Measurements from ENCODE around the gene ISCU.

ISCU gene

DNA sequence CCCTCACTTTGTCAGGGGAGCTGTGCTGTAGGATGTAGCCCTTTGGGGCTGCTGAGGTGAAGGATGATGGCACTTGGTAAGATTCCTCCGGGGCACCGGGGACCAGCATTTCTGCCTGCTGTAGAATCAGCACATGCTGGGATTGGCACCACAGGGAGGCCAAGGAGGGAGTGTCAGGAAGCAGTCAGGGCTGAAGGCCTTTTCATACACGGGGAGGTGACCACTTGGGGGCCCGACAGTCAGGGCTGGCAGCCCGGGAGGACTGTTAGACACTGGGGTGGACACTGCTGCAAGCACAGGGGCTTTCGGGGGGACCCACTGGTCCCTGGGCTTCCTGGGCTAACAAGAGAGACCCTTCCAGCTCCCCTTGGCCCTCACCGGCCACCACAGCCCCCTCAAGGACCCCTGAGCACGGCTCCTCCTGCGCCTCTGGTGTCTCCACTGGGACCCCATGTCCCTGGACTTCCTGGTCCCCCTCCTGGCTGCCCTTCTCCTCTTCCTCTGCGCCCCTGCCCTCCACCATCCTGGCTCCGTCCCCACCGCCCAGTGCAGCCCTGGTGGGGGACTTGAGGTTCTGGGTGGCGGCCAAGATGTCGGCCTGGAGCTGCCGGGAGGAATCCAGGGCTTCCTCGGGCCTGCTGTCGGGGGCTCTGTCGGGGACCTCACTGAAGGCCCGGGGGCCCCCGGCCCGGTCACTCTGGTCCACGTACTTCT is 29.0 kb downstream of the ISCU start:
- DNase-seq: no peak

DNA sequence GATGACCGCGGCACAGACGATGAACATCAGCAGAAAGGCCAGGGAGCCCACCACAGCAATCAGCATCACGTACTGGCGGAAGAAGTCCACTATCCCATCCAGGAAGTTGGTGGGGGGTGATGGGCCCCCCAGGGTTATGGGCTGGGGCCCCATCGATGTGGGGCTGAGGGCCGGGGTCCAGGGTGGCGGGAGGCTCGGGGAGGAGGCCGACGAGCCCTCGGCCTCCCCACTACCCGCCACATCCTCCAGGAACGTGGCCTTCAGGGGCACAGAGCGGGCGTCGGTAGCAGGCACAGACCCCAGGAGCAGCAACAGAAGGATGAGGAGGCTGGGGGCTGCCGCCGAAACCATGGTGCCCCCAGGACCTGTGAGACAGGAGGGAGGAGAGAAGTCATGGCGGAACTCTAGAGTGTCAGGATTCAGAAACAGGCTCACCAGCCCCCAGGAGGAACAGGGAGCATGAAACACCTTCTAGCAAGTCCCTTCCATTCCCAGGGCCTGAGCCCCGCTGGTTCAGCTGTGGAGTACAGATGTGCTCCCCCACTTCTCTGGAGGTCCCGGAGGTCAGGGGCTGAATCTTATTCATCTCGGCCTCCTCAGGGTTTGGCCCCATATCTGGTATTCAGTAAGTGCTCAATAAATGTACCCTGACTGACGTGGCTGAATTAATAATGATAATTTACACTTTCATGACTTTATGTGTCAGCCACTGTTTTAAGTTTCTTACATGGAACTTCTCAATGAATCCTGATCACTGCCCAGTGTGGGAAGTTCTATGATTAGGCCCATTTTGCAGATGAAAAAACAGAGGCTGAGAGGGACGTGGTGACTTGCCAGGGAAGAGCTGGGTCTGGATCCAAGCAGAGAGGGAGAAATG is 29.9 kb downstream of the ISCU start:
- no peak for DNase-seq

DNA sequence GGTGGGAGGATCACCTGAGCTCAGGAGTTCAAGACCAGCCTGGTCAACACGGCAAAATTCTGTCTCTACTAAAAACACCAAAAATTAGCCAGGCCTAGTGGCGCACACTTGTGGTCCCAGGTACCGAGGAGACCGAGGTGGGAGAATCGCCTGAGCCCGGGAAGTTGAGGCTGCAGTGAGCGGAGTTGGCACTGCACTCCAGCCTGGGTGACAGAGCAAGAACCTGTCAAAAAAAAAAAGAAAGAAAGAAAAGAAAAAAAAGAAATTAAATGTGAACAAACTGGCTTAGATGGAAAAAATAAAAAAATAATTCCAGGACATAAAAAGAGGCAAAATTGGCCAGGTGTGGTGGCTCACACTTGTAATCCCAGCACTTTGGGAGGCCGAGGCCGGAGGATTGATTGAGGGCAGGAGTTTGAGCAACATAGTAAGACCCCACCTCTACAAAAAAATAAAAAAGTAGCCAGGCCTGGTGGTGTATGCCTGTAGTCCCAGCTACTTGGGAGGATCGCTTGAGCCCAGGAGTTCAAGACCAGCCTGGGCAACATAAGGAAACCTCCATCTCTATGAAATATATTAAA is 32.0 kb downstream of the ISCU start:
- DNase-seq: no peak

DNA sequence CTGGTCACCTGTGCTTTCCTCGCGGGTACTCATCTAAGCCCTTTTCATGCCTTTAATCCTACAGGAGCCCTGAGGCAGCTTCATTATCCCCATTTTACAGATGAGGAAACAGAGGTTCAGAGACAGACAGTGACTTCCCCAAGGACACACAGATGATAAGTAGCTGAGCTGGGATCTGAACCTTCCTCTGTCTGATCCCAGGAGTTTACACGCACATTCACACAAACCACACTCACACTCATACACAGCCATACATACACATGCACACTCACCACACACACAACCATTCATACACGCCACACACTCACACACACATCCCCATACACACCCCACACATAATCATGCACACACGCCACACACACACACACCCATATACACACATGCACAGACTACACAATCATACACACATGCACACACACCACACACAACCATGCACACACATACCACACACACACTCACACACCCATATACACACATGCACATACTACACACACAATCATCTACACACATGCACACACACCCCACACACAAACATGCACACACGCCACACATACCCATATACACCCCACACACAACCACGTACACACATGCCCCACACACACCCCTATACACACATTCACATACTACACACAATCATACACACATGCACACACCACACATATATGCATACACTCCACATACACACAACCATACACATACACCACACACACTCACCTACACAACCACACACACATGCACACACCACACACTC is 32.7 kb downstream of the ISCU start:
- no peak for DNase-seq

DNA sequence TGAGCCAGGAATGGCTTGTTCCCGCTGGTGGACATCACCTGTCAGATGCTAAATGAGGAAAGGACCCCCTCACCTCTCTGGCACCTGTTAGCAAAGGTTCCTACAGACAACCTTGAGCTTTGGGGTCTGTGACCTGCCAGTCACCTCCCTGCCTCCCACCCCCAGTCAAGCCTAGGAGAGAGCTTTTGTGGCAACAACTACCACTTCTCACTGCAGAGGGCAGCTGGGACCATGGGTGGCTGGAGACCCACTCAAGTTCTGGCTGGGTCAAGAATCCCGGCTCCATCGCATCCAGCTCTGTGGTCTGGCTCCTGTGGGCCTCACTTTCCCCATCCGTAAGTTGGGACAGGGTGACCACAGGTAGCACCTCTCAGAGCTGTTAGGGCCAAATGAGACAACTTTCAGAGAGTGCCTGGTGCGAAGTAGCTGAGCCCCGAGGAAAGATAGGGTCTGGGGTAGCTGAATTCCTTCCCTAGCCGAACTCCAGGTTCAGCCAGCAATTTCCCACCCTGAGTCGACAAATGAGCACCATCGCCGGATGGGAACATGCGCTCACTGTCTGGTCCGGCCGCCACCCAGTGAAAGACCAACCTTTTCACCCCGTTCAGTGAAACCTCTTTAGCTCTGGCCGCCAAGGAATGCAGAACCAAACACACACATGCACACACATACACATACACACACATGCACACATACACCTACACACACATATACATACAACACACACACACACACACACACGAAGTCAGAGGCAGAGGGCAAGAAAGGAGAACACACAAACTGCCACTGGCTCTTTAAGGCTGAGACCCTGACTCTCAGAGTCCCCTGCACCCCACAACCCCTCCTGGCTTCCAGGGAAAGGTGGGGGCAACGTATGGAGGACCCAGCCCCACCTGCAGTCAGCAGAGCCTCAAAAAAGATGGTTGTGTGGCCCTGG is 33.6 kb downstream of the ISCU start:
- no peak for DNase-seq

DNA sequence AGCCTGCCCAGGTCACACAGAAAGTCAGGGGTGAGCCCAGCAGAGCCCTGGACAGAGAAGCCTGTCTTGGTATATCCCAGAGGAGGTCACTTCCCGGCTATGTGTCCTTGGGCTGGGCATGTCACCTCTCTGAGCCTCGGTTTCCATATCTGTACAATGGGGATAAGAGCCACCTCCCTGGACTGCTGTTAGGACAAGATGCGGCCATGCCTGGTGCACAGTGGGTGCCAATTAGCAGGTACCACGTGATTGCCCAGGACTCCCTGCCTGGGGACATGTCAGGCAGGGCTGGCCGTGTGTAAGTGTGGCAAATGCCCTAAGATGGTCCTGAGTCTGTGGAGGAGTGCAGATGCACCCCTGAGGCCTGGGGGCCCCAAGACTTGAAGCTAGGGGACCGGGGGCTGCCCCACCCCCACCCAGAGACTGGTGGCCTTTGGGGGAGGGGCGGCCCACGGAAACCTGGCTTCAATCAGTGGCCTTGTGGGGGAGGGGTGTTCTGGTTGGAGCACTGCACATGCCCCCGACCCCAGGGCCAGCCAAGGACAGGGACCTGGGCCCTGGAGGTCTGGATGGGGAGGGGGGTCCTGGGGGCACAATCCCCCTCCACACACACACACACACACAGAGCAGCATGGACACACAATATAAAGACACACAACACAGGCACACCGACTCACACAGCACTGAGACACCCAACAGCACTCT is 34.6 kb downstream of the ISCU start:
- no peak for DNase-seq

DNA sequence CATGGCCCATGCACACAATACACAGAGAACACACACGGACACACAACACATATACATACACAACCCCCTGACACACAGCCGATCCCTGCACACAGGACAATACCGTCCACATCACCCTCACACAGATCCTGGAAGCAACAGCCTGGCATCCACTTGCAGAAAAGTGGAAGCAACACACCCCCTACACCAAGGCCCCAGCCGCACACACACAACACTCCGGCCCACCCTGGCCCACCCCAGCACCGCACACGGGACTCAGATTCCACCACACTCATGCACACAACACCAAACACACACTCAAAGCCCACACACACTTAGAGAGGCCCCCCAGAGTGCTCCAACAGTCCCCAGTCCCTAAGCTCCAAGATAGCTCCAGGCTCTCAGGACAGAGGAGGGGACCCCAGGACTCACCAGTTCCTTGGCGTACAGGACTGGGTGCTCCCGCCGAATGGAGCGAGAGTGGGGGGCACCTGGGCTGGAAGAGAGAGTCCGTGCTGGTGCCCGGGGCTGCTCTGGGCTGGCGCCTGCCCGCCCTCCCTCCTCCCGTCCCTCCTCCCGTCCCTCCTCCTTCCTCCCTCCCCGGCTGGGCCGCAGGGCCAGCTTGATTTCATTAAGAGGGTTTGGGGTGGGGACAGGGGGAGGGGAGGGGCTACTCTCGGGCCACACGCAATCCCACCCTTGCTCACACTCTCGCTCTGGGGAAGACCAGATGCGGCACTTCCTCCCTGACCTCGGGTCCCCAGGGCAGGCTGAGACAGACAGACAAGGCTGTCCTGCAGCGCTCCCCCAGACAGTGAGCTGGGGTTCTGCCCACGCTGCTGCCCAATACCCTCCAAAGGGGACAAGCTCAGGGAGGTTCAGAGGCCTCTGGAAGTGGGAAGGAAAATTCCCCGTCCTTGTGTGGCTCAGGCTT is 35.4 kb downstream of the ISCU start, which contains the start of gene TMEM119:
Gene TMEM119 (minus strand): TSS at position 526 of the 913 bp plus-strand sequence. CDS start 5,701 bp downstream, outside the sequence.
- no peak for DNase-seq

DNA sequence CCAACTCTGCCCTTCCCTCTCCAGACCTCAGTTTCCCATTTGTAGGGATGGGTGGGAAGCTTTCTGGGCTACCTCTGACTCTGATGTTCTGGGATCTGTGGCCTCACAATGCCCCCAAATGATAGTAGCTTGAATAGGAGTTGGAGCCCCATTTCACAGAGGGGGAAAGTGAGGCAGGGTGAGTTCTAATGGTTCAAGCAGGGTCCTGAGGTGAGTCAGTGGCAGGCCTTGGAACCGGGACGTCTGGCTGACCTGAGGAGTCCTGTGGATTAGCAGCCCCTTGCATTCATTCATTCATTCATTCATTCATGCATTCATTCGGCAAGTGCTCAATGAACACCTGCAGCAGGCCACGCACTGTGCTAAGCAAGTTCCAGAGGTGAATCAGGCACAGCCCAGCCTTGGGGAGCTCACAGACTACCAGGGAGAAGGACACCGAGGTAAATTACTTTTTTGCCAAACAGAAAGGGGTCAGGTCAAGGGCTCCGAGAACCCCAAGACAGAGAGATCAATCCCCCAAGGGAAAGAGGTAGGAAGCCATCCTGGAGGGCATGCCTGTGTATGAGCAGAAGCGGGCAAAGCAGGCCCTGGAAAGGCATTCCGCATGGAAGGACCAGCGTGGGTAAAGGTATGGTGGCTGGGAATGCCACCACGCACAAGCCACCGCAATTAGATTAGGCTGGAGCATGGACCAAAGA is 36.3 kb downstream of the ISCU start:
- no peak for DNase-seq

DNA sequence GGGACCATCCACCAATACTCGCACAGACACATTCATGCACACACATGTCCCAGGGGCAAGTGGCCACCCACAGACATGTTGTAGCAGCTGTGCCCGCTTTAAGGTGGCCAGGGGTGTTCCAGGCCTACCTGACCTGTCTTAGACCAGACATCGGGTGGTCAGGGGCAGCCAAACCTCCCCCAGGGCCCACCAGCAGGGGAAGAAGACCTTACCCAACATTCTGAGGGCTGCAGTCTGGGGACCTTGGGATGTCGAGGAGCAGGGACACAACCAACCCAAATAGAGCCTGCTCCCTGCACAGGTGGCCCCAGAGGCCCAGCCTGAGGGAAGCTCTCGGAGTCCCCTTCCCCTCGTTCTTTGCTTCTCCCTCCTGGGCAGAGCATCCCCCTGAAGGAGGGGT is 37.1 kb downstream of the ISCU start:
- no peak for DNase-seq

DNA sequence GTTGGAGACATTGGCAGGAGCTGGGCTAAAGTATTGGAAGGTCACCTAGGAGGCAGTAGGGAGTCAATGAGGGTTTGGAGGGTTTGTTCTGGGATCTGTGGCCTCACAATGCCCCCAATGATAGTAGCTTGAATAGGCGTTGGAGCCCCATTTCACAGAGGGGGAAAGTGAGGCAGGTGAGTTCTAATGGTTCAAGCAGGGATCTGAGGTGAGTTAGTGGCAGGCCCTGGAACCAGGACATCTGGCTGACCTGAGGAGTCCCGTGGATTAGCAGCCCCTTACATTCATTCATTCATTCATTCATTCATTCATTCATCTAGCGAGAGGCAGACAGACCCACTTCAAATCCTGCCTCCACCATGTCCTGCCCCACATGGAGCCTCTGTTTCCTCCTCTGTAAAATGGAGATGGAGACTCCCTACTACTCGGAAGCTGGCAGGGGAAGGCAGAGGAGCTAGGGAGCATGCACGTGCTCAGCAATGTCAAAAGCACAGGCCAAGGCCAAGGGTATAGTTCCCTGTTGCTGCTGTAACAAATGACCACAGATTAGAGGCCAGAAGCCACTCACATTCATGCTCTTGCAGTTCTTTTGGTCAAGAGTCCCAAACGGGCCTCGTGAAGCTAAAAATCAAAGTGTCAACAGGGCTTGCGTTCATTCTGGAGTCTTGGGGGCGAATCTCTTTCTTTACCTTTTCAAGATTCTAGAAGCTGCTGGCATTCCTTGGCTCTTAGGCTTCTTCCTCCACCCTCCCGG is 37.7 kb downstream of the ISCU start:
- DNase-seq: no peak

DNA sequence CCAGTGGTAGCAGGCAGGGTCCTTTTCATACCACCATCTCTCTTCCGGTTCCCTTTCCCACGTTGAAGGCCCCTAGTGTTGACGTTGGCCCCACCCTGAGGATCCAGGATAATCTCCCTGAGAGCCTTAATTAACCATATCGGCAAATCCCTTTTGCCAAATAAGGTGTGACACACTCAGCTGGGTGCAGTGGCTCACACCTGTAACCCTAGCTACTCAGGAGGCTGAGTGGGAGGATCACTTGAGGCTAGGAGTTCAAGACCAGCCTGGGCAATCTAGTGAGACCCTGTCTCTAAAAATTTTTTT is 38.3 kb downstream of the ISCU start:
- no peak for DNase-seq

DNA sequence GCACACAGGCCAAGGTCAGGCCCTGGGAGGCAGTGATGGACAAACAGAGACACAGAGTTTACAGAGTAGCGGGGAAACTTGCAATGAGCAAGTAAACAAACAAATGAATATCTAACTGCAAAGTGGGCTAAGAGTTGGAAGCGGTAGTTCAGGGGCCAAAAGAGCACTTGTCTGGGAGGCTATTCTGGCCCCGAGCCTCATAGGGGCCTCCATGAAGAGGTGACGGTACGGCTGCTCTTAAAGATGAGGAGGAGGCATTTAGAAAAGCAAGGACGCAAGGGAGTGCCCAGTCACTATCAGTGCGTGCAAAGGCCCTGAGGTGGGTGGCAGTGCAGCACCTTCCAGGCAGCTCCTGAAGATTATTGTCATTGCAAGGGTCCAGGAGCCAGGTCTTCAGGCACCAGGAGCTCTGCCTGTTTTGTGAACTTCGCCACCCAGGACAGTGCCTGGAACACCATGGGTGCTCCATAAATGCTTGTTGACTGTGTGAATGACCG is 39.9 kb downstream of the ISCU start:
- DNase-seq: no peak

DNA sequence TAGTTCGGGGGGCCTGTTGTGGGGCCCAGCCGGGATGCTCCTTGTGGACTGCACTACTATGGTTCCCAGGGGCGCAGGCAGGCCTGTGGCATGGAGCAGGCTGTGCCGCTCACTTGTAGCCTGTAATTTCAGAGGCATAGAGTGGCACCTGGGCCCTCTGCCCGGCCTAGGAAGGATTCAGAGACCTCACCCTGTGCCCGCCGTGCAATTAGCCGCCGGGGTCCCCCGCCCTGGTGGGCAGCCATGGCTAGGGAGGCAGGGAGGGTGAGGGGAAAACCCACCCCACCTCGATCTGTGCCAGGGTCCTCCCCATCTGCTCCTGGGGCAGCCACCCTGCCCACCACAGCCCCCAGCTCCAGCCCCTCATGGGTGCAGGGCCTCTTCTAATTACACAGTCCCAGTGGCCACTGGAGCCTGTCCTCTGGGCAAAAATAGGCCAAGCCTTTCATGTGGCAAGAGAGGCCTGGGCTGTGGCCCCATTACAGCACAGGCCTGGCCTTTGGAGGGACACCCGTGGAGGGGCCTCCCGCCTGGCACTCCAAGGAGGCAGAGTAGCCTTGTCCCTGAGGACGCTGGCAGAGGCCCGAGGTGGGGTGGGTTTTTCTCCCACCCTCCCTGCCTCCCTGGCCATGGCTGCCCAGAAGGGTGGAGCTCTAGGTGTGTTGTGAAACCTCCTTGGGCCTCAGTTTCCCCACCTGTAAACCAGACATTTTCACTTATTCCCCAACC is 40.7 kb downstream of the ISCU start:
- no peak for DNase-seq

DNA sequence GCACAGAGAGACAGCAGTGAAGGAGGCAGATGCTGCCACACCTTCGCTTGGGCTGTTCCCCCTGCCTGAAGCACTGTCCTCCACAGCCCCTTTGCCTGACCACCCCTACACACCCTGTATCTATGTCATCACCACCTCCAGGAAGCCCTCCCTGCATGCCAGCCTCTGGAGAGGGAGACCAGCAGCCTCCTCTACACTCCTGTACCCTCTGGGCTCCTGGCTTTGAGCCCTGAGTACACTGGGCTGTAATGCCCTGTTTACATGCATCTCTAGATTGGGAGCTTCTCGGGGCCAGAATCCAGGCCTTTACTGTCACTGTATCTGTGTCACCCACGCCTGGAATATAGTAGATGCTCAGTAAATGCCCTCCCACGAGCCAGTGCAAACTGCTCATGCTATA is 41.3 kb downstream of the ISCU start:
- no peak for DNase-seq

DNA sequence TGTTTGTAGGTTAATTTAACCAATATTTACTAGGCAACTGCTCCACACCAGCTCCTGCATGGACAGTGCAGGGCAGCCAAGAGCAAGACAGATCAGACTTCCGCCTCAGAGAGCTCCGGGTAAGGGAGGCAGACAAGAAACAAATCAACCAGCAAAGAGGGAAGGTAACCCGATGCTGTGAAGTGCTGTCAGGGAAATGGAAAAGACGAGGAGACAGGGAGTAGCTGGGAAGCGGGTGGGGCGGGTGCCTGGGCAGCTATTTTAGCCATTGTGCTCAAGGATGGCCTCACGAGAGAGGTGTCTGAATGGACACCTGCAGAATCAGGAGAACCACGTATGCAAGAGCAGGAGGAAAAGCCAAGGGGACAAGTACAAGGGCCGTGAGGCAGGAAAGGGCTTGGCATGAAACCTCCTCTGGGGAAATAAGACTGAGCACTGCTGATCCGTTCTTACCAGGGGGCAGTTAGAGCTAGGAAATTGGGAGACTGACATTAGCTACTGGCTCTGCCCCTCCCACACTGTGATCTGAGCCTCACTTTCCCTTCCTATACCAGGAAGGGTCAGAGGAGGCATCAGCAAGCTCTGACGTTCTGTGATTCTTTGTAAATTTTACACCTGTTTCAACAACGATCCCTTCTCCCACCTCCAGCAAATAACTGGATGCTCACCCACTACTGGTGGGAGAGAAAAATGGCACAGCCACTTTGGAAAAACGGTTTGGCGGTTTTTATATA is 42.0 kb downstream of the ISCU start:
- DNase-seq: no peak

DNA sequence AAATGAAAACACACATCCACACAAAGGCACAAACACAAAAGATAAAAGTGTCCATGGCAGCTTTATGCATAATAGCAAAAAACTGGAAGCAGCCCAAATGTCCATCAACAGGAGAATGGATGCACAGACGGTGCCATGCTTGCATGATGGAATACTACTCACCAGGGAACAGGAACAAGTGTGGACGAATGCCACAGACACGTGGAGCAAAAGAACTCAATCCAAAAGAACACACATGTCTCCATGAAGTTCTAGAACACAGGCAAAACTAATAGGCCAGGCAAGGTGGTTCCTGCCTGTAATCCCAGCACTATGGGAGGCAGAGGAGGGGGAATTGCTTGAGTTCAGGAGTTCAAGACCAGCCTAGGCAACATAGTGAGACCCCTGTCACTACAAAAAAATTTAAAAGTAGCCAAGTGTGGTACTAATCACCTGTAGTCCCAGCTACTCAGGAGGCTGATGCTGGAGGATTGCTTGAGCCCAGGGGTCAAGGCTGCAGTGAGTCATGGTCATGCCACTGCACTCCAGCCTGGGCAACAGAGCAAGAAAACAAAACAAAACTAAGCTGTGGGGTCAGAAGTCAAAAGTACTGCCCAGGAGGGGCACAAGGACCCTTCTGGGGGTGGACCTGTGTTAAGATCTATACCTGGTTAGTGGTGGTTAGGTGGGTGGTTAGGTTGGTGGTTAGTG is 42.7 kb downstream of the ISCU start:
- no peak for DNase-seq
